Spleen (tissue), 11 donors: Measurements from ENCODE around the gene RBM22. TPM values are rescaled to one million over a fixed set of nuclear protein-coding genes. Genes with fewer than 3 reads are reported as not detected.

Experiments
- DNase-seq: peaks from one replicate; pipeline ENCODE4 v3.0.0-alpha.2; 2020
- H3K27ac ChIP-seq, 8 donors: fragments of 200-600 bp; sonication (generic) in 7 of 8; 1 replicate in 4 of 8; 2 replicates in 4 of 8; pipeline versions ENCODE4 v1.5.0 to v1.8.0; 2016 to 2021; ENCODE audit warnings: inconsistent platforms in 4 of 8, mild to moderate bottlenecking in 4 of 8, moderate library complexity in 1 of 8
- H3K27me3 ChIP-seq, 7 donors: fragments of 200-600 bp; sonication (generic) in 6 of 7; replicated peaks in 1 of 7; 1 replicate in 4 of 7; 2 replicates in 3 of 7; pipeline versions ENCODE4 v1.5.0 to v1.8.0; 2016 to 2021; ENCODE audit warnings: inconsistent platforms in 3 of 7, mild to moderate bottlenecking in 1 of 7
- H3K36me3 ChIP-seq, 6 donors: fragments of 200-600 bp; sonication (generic) in 5 of 6; 1 replicate in 4 of 6; 2 replicates in 2 of 6; pipeline versions ENCODE4 v1.5.0 to v1.8.0; 2016 to 2021; ENCODE audit warnings: inconsistent platforms in 2 of 6
- H3K4me1 ChIP-seq, 6 donors: fragments of 200-600 bp; sonication (generic) in 5 of 6; 1 replicate in 3 of 6; 2 replicates in 3 of 6; pipeline versions ENCODE4 v1.5.0 to v1.8.0; 2016 to 2021; ENCODE audit warnings: inconsistent platforms in 3 of 6
- H3K4me3 ChIP-seq, 8 donors: fragments of 200-600 bp; sonication (generic) in 7 of 8; 1 replicate in 4 of 8; 2 replicates in 4 of 8; pipeline versions ENCODE4 v1.5.0 to v1.8.0; 2016 to 2021; ENCODE audit warnings: inconsistent platforms in 4 of 8, mild to moderate bottlenecking in 4 of 8, moderate library complexity in 2 of 8
- H3K9me3 ChIP-seq, 8 donors: fragments of 200-600 bp; sonication (generic) in 7 of 8; 1 replicate in 4 of 8; 2 replicates in 4 of 8; pipeline versions ENCODE4 v1.5.0 to v1.8.0; 2016 to 2021; ENCODE audit warnings: inconsistent platforms in 4 of 8
- CTCF ChIP-seq, 11 experiments: fragments of 200-600 bp in 7 of 11; fragments of 450-650 bp in 4 of 11; sonication (generic) in 4 of 11; IDR thresholded peaks in 8 of 11; conservative IDR thresholded peaks in 3 of 11; 1 replicate in 7 of 11; 2 replicates in 4 of 11; pipeline versions ENCODE4 v1.4.0 to v1.8.0; 2016 to 2021; ENCODE audit warnings: antibody characterized with exemption in 11 of 11, inconsistent platforms in 4 of 11, mild to moderate bottlenecking in 1 of 11
- POLR2A ChIP-seq, 3 donors: fragments of 450-650 bp; IDR thresholded peaks; one replicate each; pipeline ENCODE4 v1.5.1; 2017; ENCODE audit warnings: antibody characterized with exemption in 3 of 3, mild to moderate bottlenecking in 1 of 3
- POLR2AphosphoS5 ChIP-seq, 3 donors: sonication (generic); formaldehyde crosslinking; IDR thresholded peaks; one replicate each; pipeline ENCODE4 v1.5.1; 2017; ENCODE audit warnings: antibody characterized with exemption in 3 of 3
- WGBS, 5 donors: extraction: QIAGEN DNeasy Blood & Tissue Kit in 3 of 5; methylation state at CpG; one replicate each; pipeline versions ENCODE4 v1.1.5 to v1.1.7; 2013 to 2018; 5-methylcytosine and 5-hydroxymethylcytosine counted together
- intact Hi-C: fragments of 100-400 bp; cut with DNase I; formaldehyde crosslinking; loops from one replicate; pipeline ENCODE4 v1.15.0; 2023; ENCODE audit warnings: low total_unique reads
- polyA plus RNA-seq, 3 donors: library from polyadenylated mRNA; stranded (reverse); fragments of 200-250 nt; gene quantifications; one replicate each; pipeline ENCODE4 v1.2.1, GENCODE V29; 2013
- total RNA-seq, 7 donors: library from RNA; depleted of rRNA in 3 of 7; stranded (reverse); fragments of >200 nt in 3 of 7; fragmentation: NEBNext Ultra II Directional in 4 of 7; extraction: Animal tissue kit (Norgen Biotek cat#: 25700) in 4 of 7; gene quantifications; one replicate each; pipeline versions ENCODE4 v1.1.0 to v1.2.1, GENCODE V29; 2016 to 2021
- donor health status: healthy with polysubstance abuse.
- donor health status: DM: no; HTN: no; CAD: no; lungs with moderate emphysema.
- donor health status: DM: no; HTN: no; CAD: no.
- donor health status: Bipolar disorder and iron deficiency.
- donor health status: healthy.
- donor health status: DM: no; HTN: no; CAD: no.
- donor health status: DM: yes; HTN: yes; CAD: no.

Gene RBM22
- total and polyA plus RNA-seq, 10 donors, result 31.4 to 66.9 (median 56.5) TPM

- Histone ChIP-seq H3K27me3 (no peaks in the 10 kb centered on the region), H3K4me1 (peaks cover 0 to 12% (median under 1%) of the 10 kb centered on the region in 6 donors), H3K27ac (no peak overlapping the region), H3K36me3 (peaks cover 5 to 100% (median 82%) of the 10 kb centered on the region in 6 donors), H3K9me3 (no peaks in the 10 kb centered on the region), H3K4me3 (no peak overlapping the region)
- intact Hi-C loops, result no loop called here
- no peak for DNase-seq
- 81 to 98% (median 96%) methylated on average over 4 of the region's 4 CpGs for WGBS, 5 donors
- no peak for TF ChIP-seq POLR2A (IDR thresholded peaks at IDR 0.05)
- no peak for TF ChIP-seq POLR2AphosphoS5 (IDR thresholded peaks at IDR 0.05)
- TF ChIP-seq CTCF (IDR thresholded peaks at IDR 0.05 in 8 of 11, conservative IDR thresholded peaks at IDR 0.05 in 3 of 11), result no peak
Observed at GRCh38 chr5:150729859-150730258, 29.0 kb upstream of the RBM22 start.

- Histone ChIP-seq H3K9me3 (no peaks in the 10 kb centered on the region), H3K4me1 (no peaks in the 10 kb centered on the region), H3K27me3 (no peaks in the 10 kb centered on the region), H3K4me3 (no peak overlapping the region), H3K36me3 (peaks cover 3 to 100% (median 83%) of the 10 kb centered on the region in 6 donors), H3K27ac (no peak overlapping the region)
- intact Hi-C loops, result no loop called here
- TF ChIP-seq CTCF (IDR thresholded peaks at IDR 0.05 in 8 of 11, conservative IDR thresholded peaks at IDR 0.05 in 3 of 11), result no peak
- 62 to 97% (median 94%) methylated on average over 2 of the region's 2 CpGs for WGBS, 5 donors
- no peak for DNase-seq
Observed at GRCh38 chr5:150723845-150724244, 23.0 kb upstream of the RBM22 start.

DNA sequence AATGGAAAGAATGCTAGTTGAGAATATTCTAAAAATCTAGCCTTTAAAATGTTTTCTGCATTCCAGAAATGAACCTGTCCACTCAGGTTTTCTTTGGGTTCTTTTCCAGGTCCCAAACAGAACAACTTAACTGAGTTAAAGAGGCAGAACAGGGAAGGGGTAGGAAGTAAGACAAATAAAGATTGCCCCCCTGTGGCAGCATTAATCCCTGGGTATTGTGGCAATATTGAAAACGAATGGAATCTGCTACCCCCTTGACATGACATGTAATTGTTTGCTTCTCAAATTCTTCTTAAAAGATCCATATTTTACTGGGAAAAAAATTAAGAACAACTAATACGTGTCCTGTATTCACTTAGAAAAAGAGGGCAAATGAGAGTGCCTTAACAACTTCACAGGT lies 9.3 kb upstream of the RBM22 start:
- no peak for DNase-seq
- WGBS, 5 donors, result 51 to 72% (median 61%) methylated on average over 2 of the region's 2 CpGs
- intact Hi-C loops, result no loop called here
- H3K4me1 ChIP-seq, result no peaks in the 10 kb centered on the region
- H3K4me3 ChIP-seq, result no peak overlapping the region
- H3K27me3 ChIP-seq, result no peaks in the 10 kb centered on the region
- H3K36me3 ChIP-seq, result peaks cover 7 to 88% (median 73%) of the 10 kb centered on the region in 6 donors
- no peak overlapping the region for H3K27ac ChIP-seq
- H3K9me3 ChIP-seq, result no peaks in the 10 kb centered on the region
- peak in 7 of 11 experiments; percentile 9 to 38 (median 25) for TF ChIP-seq CTCF (IDR thresholded peaks at IDR 0.05 in 8 of 11, conservative IDR thresholded peaks at IDR 0.05 in 3 of 11)
- no peak for TF ChIP-seq POLR2A (IDR thresholded peaks at IDR 0.05)

DNA sequence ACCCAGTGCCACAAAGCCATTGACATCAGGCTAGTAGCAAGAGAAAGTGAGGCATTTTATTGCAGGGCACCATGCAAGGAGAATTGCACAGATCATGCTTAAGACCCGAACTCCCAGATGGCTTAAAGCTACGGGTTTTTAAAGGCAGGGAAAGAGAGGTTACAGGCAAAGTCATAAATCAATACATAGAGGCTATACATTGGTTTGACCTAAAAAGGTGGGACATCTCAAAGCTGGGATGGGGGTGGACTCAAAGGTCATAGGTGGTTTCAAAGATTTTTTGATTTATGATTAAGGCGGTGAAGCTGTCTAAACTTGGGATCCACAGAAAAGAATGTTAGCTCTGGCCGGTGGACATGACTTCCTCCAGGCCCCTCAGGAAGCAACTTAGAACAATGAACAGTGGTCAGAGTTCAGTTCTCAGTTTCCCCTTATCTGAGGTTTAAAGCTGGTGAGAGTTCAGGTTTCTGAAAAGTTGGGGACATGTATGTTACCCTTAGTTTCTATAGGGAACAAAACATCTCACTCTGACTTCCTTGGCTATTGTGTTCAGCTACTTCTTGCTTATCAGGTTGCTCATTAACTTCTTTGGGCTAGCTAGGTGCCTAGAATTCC lies 6.0 kb upstream of the RBM22 start:
- TF ChIP-seq POLR2AphosphoS5 (IDR thresholded peaks at IDR 0.05) (no peak), CTCF (IDR thresholded peaks at IDR 0.05 in 8 of 11, conservative IDR thresholded peaks at IDR 0.05 in 3 of 11) (no peak), POLR2A (IDR thresholded peaks at IDR 0.05) (no peak)
- DNase-seq, result no peak
- WGBS, 5 donors, result 64 to 77% (median 68%) methylated on average over 4 of the region's 4 CpGs
- H3K9me3 ChIP-seq, result no peaks in the 10 kb centered on the region
- no peak overlapping the region for H3K27ac ChIP-seq
- H3K4me1 ChIP-seq, result peaks cover 0 to 1% (median 0%) of the 10 kb centered on the region in 6 donors
- peaks cover 4 to 55% (median 41%) of the 10 kb centered on the region in 6 donors for H3K36me3 ChIP-seq
- intact Hi-C loops, result no loop called here
- H3K4me3 ChIP-seq, result no peak overlapping the region
- no peaks in the 10 kb centered on the region for H3K27me3 ChIP-seq
